Left ventricle myocardium inferior (tissue), 1 donor: ENCODE measurements around the gene GRIK4. TPM values are rescaled to one million over a fixed set of nuclear protein-coding genes. Genes with fewer than 3 reads are reported as not detected.

Source experiments
- DNase-seq: peaks from one replicate; pipeline ENCODE4 v3.0.0-alpha.2; 2020
- H3K27ac ChIP-seq: fragments of 200-600 bp; replicated peaks from 2 replicates; pipeline ENCODE4 v1.8.0; 2021
- H3K27me3 ChIP-seq: fragments of 200-600 bp; 2 replicates; pipeline ENCODE4 v1.8.0; 2021; ENCODE audit warnings: low read depth
- H3K36me3 ChIP-seq: fragments of 200-600 bp; 2 replicates; pipeline ENCODE4 v1.8.0; 2021
- H3K4me1 ChIP-seq: fragments of 200-600 bp; 2 replicates; pipeline ENCODE4 v1.8.0; 2021
- H3K4me3 ChIP-seq: fragments of 200-600 bp; 2 replicates; pipeline ENCODE4 v1.8.0; 2021; ENCODE audit warnings: mild to moderate bottlenecking, moderate library complexity
- H3K9me3 ChIP-seq: fragments of 200-600 bp; replicated peaks from 2 replicates; pipeline ENCODE4 v1.8.0; 2021
- CTCF ChIP-seq: fragments of 200-600 bp; IDR thresholded peaks from 2 replicates; pipeline ENCODE4 v1.8.0; 2021; ENCODE audit warnings: antibody characterized with exemption, mild to moderate bottlenecking, borderline replicate concordance
- intact Hi-C: fragments of 100-400 bp; cut with micrococcal nuclease; formaldehyde crosslinking; loops from one replicate; pipeline ENCODE4 v1.11.0; 2022
- total RNA-seq: library from RNA; stranded (reverse); fragmentation: NEBNext Ultra II Directional; extraction: Animal tissue kit (Norgen Biotek cat#: 25700); gene quantifications from one replicate; pipeline ENCODE4 v1.2.1, GENCODE V29; 2021
- donor health status: DM: no; HTN: yes; CAD: no; lungs with severe emphysema.

GRIK4 gene
- total RNA-seq, 1 donor from 2014 or later: 0.16 TPM

- no peak overlapping the region for H3K27ac ChIP-seq
- peaks cover 99% of the 10 kb centered on the region for H3K36me3 ChIP-seq
- H3K9me3 ChIP-seq: no peaks in the 10 kb centered on the region
- no peak for DNase-seq
- intact Hi-C loops: no loop called here
- H3K27me3 ChIP-seq: no peaks in the 10 kb centered on the region
- TF ChIP-seq CTCF: no peak
- peaks cover 16% of the 10 kb centered on the region for H3K4me1 ChIP-seq
- H3K4me3 ChIP-seq: no peak overlapping the region
Measured at GRCh38 chr11:120471994-120472393, 39.6 kb upstream of the GRIK4 start.

- H3K27ac ChIP-seq: no peak overlapping the region
- no peaks in the 10 kb centered on the region for H3K9me3 ChIP-seq
- H3K4me3 ChIP-seq: no peak overlapping the region
- no peak for DNase-seq
- no peak for TF ChIP-seq CTCF
- peaks cover 99% of the 10 kb centered on the region for H3K36me3 ChIP-seq
- H3K4me1 ChIP-seq: peaks cover 16% of the 10 kb centered on the region
- intact Hi-C loops: no loop called here
- no peaks in the 10 kb centered on the region for H3K27me3 ChIP-seq
Measured at GRCh38 chr11:120473503-120473902, 38.0 kb upstream of the GRIK4 start.

GRCh38 chr11:120482149-120482548 lies 29.4 kb upstream of the GRIK4 start:
- Histone ChIP-seq H3K27me3 (no peaks in the 10 kb centered on the region), H3K9me3 (no peaks in the 10 kb centered on the region), H3K4me1 (peaks cover 31% of the 10 kb centered on the region), H3K4me3 (no peak overlapping the region), H3K36me3 (peaks cover 94% of the 10 kb centered on the region), H3K27ac (no peak overlapping the region)
- intact Hi-C loops: no loop called here
- TF ChIP-seq CTCF: no peak
- DNase-seq: no peak

- no peaks in the 10 kb centered on the region for H3K27me3 ChIP-seq
- H3K9me3 ChIP-seq: no peaks in the 10 kb centered on the region
- H3K4me1 ChIP-seq: peaks cover 48% of the 10 kb centered on the region
- H3K36me3 ChIP-seq: peaks cover 69% of the 10 kb centered on the region
- no peak overlapping the region for H3K4me3 ChIP-seq
- DNase-seq: no peak
- no peak for TF ChIP-seq CTCF
- no peak overlapping the region for H3K27ac ChIP-seq
- intact Hi-C loops: no loop called here
Measured at GRCh38 chr11:120484722-120485121, 26.8 kb upstream of the GRIK4 start.

GRCh38 chr11:120486138-120486537 lies 25.4 kb upstream of the GRIK4 start:
- no peak for DNase-seq
- peaks cover 65% of the 10 kb centered on the region for H3K36me3 ChIP-seq
- H3K4me1 ChIP-seq: peaks cover 34% of the 10 kb centered on the region
- no peaks in the 10 kb centered on the region for H3K27me3 ChIP-seq
- intact Hi-C loops: no loop called here
- H3K4me3 ChIP-seq: no peak overlapping the region
- no peaks in the 10 kb centered on the region for H3K9me3 ChIP-seq
- peak overlapping the region; percentile 22 for H3K27ac ChIP-seq
- no peak for TF ChIP-seq CTCF

- H3K27ac ChIP-seq: no peak overlapping the region
- DNase-seq: no peak
- no peak overlapping the region for H3K4me3 ChIP-seq
- H3K27me3 ChIP-seq: no peaks in the 10 kb centered on the region
- no peak for TF ChIP-seq CTCF
- peaks cover 23% of the 10 kb centered on the region for H3K4me1 ChIP-seq
- intact Hi-C loops: no loop called here
- H3K9me3 ChIP-seq: no peaks in the 10 kb centered on the region
- peaks cover 31% of the 10 kb centered on the region for H3K36me3 ChIP-seq
Measured at GRCh38 chr11:120489799-120490198, 21.7 kb upstream of the GRIK4 start.
